PC-3 (cell line): Measurements from ENCODE around the gene PLA2G4B.

Source experiments
- EZH2 ChIP-seq: fragments of 300-600 bp; sonication (generic); IDR thresholded peaks from one replicate; pipeline ENCODE4 v1.6.1; 2017; ENCODE audit warnings: antibody characterized with exemption, mild to moderate bottlenecking, low read length; ENCODE audit not compliant: unreplicated experiment
- EZH2phosphoT487 ChIP-seq: fragments of 300-600 bp; sonication (generic); IDR thresholded peaks from 2 replicates; pipeline ENCODE4 v1.6.1; 2018; ENCODE audit warnings: mild to moderate bottlenecking, antibody characterized with exemption, low read length, borderline replicate concordance
- TF ChIP-seq, protein P1 (sequence below): fragments of 300-600 bp; sonication (generic); conservative IDR thresholded peaks from 2 replicates; pipeline ENCODE4 v1.5.1; 2017; ENCODE audit warnings: antibody characterized with exemption, low read depth, mild to moderate bottlenecking, low read length

DNA sequence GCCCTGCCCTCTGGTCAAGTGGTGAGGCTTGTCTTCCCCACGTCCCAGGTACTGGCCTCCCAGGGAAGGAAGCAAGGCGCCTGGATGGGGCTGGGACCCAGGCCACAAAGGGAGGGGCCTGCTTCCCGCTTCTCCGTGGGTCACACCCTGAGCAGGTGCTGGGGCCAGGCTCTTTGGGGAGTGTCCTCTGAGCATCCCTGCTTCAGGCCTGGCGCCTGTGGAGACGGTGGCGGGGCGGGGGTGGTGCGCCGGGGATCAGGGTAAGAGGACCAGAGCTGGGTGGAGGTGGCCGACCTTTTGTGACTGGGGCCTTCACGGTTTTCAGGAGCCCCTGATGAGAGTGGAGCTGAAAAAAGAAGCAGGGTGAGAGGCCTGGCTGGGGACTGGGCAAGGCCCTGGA lies 3.6 kb downstream of the PLA2G4B start:
- TF ChIP-seq, protein P1, sequence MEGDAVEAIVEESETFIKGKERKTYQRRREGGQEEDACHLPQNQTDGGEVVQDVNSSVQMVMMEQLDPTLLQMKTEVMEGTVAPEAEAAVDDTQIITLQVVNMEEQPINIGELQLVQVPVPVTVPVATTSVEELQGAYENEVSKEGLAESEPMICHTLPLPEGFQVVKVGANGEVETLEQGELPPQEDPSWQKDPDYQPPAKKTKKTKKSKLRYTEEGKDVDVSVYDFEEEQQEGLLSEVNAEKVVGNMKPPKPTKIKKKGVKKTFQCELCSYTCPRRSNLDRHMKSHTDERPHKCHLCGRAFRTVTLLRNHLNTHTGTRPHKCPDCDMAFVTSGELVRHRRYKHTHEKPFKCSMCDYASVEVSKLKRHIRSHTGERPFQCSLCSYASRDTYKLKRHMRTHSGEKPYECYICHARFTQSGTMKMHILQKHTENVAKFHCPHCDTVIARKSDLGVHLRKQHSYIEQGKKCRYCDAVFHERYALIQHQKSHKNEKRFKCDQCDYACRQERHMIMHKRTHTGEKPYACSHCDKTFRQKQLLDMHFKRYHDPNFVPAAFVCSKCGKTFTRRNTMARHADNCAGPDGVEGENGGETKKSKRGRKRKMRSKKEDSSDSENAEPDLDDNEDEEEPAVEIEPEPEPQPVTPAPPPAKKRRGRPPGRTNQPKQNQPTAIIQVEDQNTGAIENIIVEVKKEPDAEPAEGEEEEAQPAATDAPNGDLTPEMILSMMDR, result no peak
- no peak for TF ChIP-seq EZH2
- no peak for TF ChIP-seq EZH2phosphoT487
